ENCODE data around the gene CHI3L1.

GRCh38 chr1:203225071-203225470 is 38.6 kb upstream of the CHI3L1 start:
- TF ChIP-seq CTCF (IDR thresholded peaks at IDR 0.05) (no peak), POLR2A (IDR thresholded peaks at IDR 0.05) (no peak)
